Glutamatergic neuron (in vitro differentiated cells): ENCODE measurements around the gene PTPRN2. TPM values are rescaled to one million over a fixed set of nuclear protein-coding genes. Genes with fewer than 3 reads are reported as not detected.

ENCODE experiments used
- DNase-seq: peaks from one replicate; pipeline ENCODE4 v3.0.0; 2022
- H3K27ac Mint-ChIP-seq: one replicate; pipeline ENCODE4 v1.8.0; 2020; ENCODE audit warnings: mild to moderate bottlenecking, mixed read lengths, inconsistent platforms; ENCODE audit not compliant: unreplicated experiment
- H3K27me3 Mint-ChIP-seq: one replicate; pipeline ENCODE4 v1.8.0; 2020; ENCODE audit warnings: mild to moderate bottlenecking, moderate library complexity, mixed read lengths, inconsistent platforms; ENCODE audit not compliant: unreplicated experiment
- H3K36me3 Mint-ChIP-seq: one replicate; pipeline ENCODE4 v1.8.0; 2020; ENCODE audit warnings: mild to moderate bottlenecking, mixed read lengths, inconsistent platforms; ENCODE audit not compliant: unreplicated experiment
- H3K4me1 Mint-ChIP-seq: one replicate; pipeline ENCODE4 v1.8.0; 2020; ENCODE audit warnings: mild to moderate bottlenecking, low read depth, mixed read lengths, inconsistent platforms; ENCODE audit not compliant: unreplicated experiment
- H3K4me3 Mint-ChIP-seq: one replicate; pipeline ENCODE4 v1.8.0; 2020; ENCODE audit warnings: mild to moderate bottlenecking, mixed read lengths, inconsistent platforms; ENCODE audit not compliant: unreplicated experiment
- H3K9me3 Mint-ChIP-seq: one replicate; pipeline ENCODE4 v1.8.0; 2020; ENCODE audit warnings: mild to moderate bottlenecking, moderate library complexity, mixed read lengths, inconsistent platforms; ENCODE audit not compliant: unreplicated experiment
- total RNA-seq: library from RNA; stranded (reverse); fragmentation: NEBNext Ultra II Directional; extraction: Animal tissue kit (Norgen Biotek cat#: 25700); gene quantifications from one replicate; pipeline ENCODE4 v1.2.1, GENCODE V29; 2021; ENCODE audit not compliant: unreplicated experiment
- TF ChIP-seq, protein P1 (sequence below): fragments of 200-600 bp; sonication (generic); IDR thresholded peaks from one replicate; pipeline ENCODE4 v1.5.0; 2021; ENCODE audit not compliant: partially characterized antibody, unreplicated experiment

PTPRN2 gene
- total RNA-seq, 1 donor from 2014 or later: 49.0 TPM

DNA sequence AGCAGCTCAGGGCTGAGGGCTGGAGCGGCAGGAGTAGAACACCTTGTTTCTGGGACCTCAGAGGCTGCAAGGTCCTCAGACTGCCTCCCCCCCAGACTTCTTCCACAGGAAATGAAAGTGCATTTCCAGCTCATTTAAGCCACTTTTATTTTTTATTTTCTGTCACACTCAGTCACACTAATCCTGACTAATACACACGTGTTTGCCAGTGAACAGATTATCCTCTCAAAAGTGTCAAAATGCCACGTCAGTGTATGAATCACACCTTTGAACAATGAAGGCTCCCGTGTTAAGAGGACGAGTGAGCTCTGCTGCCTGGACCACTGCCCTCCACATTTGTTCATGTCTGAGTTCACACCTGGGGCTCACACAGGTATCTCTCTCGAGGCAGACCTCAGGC, 762.3 kb downstream of the PTPRN2 start:
- no peak for DNase-seq
- Mint-ChIP-seq H3K4me1 (no peaks in the 10 kb centered on the region), H3K4me3 (no peak overlapping the region), H3K27me3 (peaks cover 1% of the 10 kb centered on the region), H3K36me3 (no peaks in the 10 kb centered on the region), H3K27ac (no peak overlapping the region), H3K9me3 (no peaks in the 10 kb centered on the region)
- TF ChIP-seq, protein P1, sequence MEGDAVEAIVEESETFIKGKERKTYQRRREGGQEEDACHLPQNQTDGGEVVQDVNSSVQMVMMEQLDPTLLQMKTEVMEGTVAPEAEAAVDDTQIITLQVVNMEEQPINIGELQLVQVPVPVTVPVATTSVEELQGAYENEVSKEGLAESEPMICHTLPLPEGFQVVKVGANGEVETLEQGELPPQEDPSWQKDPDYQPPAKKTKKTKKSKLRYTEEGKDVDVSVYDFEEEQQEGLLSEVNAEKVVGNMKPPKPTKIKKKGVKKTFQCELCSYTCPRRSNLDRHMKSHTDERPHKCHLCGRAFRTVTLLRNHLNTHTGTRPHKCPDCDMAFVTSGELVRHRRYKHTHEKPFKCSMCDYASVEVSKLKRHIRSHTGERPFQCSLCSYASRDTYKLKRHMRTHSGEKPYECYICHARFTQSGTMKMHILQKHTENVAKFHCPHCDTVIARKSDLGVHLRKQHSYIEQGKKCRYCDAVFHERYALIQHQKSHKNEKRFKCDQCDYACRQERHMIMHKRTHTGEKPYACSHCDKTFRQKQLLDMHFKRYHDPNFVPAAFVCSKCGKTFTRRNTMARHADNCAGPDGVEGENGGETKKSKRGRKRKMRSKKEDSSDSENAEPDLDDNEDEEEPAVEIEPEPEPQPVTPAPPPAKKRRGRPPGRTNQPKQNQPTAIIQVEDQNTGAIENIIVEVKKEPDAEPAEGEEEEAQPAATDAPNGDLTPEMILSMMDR: no peak

DNA sequence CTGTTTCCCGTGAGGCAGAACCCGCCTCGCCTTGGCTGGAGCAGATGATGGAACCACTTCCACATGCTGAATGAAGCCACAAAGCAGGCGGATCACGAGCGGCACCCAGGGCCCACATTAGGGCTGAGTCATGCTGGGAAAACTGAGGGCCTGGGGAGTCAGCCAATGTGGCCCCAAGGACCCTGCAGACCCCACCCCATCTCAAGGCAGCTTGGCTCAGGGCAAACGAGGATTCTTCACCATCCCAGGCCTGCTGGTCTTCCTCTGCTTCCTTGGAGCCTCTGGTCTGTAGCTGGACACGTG, 762.9 kb downstream of the PTPRN2 start:
- Mint-ChIP-seq H3K36me3 (no peaks in the 10 kb centered on the region), H3K9me3 (no peaks in the 10 kb centered on the region), H3K4me3 (no peak overlapping the region), H3K27ac (no peak overlapping the region), H3K4me1 (no peaks in the 10 kb centered on the region), H3K27me3 (peaks cover 1% of the 10 kb centered on the region)
- TF ChIP-seq, protein P1: no peak
- DNase-seq: no peak

DNA sequence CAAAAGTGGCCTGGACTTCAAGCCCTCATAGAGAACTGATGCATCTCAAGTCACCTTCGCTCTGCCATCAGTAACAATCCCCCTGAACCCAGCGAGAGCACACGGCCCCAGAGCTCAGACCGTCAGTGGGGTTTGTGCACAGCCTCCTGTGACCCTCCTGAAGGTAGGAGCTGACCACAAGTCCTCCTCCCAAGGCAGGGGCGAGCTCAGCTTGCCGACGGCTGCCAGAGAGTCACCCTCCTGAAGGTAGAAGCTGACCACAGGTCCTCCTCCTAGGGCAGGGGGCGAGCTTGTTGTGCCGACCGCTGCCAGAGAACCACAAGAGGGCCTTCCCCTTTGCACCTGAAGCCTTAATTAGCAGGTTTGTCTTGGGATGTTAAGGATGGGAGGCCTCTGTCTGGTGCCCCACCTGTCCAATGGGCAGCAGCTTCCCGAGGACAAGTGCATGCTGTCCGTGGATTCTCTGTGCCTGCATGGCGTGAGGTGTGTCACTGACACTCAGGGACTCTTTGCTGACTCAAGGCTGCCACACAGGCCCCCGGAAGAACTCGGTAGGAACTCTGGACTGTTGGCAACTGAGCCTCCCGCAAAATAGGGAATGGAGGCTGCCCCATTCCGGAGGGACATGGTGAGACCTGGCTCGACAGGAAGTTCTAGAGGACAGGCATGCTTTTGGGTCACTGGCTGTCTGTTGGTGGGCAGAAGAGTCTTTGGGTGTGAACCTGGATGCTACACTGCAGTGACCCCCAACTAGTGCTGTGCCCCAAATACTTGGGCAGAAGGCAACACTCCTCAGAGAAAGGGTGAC, 763.4 kb downstream of the PTPRN2 start:
- Mint-ChIP-seq H3K36me3 (no peaks in the 10 kb centered on the region), H3K27ac (no peak overlapping the region), H3K4me1 (no peaks in the 10 kb centered on the region), H3K27me3 (peaks cover 1% of the 10 kb centered on the region), H3K9me3 (no peaks in the 10 kb centered on the region), H3K4me3 (no peak overlapping the region)
- TF ChIP-seq, protein P1: no peak
- DNase-seq: no peak

DNA sequence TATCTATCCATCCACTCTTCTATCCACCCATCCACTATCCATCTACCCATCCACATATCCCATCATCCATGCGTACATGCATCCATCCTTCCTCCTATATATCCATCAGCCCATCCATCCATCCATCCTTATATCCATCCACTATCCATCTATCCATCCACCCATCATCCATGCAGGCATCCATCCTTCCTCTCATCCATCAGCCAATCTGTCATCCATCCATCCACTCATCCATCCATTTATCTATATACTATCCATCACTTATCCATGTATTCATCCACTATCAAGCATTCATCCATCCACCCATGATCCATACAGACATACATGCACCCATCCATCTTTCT, 765.0 kb downstream of the PTPRN2 start:
- no peak overlapping the region for H3K27ac Mint-ChIP-seq
- H3K4me3 Mint-ChIP-seq: no peak overlapping the region
- H3K4me1 Mint-ChIP-seq: peaks cover 4% of the 10 kb centered on the region
- H3K9me3 Mint-ChIP-seq: peaks cover 6% of the 10 kb centered on the region
- H3K27me3 Mint-ChIP-seq: peaks cover 5% of the 10 kb centered on the region
- TF ChIP-seq, protein P1: no peak
- peaks cover 6% of the 10 kb centered on the region for H3K36me3 Mint-ChIP-seq
- no peak for DNase-seq

DNA sequence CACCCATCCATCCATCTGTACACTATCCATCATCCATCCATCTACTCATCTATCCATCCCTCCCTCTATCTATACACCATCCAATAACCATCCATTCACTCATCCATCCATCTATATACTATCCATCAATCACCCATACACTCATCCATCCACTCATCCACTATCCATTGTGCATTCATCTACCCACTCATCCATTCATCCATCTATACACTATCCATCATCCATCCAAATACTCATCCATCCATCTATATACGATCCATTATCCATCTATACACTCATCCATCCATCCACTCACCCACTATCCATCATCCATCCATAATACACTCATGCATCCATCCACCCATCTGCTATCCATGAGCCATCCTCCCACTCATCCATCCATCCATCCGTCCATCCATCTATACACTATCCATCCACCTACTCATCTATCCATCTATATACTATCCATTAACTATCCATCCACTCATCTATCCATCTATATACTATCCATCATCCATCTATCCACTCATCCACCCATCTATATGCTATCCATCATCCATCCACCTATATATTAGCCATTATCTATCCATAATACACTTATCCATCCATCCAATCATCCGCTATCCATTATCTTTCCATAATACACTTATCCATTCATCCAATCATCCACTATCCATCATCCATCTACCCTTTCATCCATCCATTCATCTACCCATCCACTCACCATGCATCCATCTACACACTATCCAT, 765.5 kb downstream of the PTPRN2 start:
- H3K36me3 Mint-ChIP-seq: peaks cover 8% of the 10 kb centered on the region
- peaks cover 6% of the 10 kb centered on the region for H3K27me3 Mint-ChIP-seq
- TF ChIP-seq, protein P1: no peak
- no peak overlapping the region for H3K4me3 Mint-ChIP-seq
- H3K4me1 Mint-ChIP-seq: peaks cover 8% of the 10 kb centered on the region
- no peak for DNase-seq
- peaks cover 8% of the 10 kb centered on the region for H3K9me3 Mint-ChIP-seq
- no peak overlapping the region for H3K27ac Mint-ChIP-seq
